Astrocyte (in vitro differentiated cells and primary cell): ENCODE data around the gene KRTAP4-1. TPM values are rescaled to one million over a fixed set of nuclear protein-coding genes. Genes with fewer than 3 reads are reported as not detected.

Experiments used
- DNase-seq: peaks from one replicate; pipeline ENCODE4 v3.0.0-alpha.2; 2010; ENCODE audit warnings: low read depth
- FAIRE-seq: peaks from 2 replicates; lab custom pipeline; 2011; peaks lifted over from hg19 to GRCh38; lab: Jason Lieb, UNC
- H2AFZ ChIP-seq: 2 replicates; pipeline ENCODE4 v1.6.0; 2012; ENCODE audit warnings: low read depth, low read length, inconsistent platforms
- H3K27ac ChIP-seq: 2 replicates; pipeline ENCODE4 v1.5.1; 2011; ENCODE audit warnings: low read depth, low read length, inconsistent platforms
- H3K27me3 ChIP-seq: 2 replicates; pipeline ENCODE4 v1.6.0; 2011; ENCODE audit warnings: low read length, inconsistent platforms; ENCODE audit not compliant: insufficient read depth
- H3K36me3 ChIP-seq: 2 replicates; pipeline ENCODE4 v1.5.1; 2011; ENCODE audit warnings: low read length, inconsistent platforms; ENCODE audit not compliant: insufficient read depth
- H3K4me1 ChIP-seq: 2 replicates; pipeline ENCODE4 v1.5.1; 2011; ENCODE audit warnings: low read length, inconsistent platforms; ENCODE audit not compliant: insufficient read depth
- H3K4me2 ChIP-seq: 2 replicates; pipeline ENCODE4 v1.6.0; 2012; ENCODE audit warnings: low read length, inconsistent platforms
- H3K4me3 ChIP-seq: 2 replicates; pipeline ENCODE4 v1.5.1; 2011; ENCODE audit warnings: low read depth, mild to moderate bottlenecking, low read length, inconsistent platforms; ENCODE audit not compliant: insufficient read depth
- H3K79me2 ChIP-seq: 2 replicates; pipeline ENCODE4 v1.6.0; 2012; ENCODE audit warnings: mild to moderate bottlenecking, low read length, inconsistent platforms; ENCODE audit not compliant: insufficient read depth
- H3K9ac ChIP-seq: 2 replicates; pipeline ENCODE4 v1.6.0; 2012; ENCODE audit warnings: mild to moderate bottlenecking, low read length, inconsistent platforms
- H3K9me3 ChIP-seq: 2 replicates; pipeline ENCODE4 v1.5.1; 2012; ENCODE audit warnings: low read depth, mild to moderate bottlenecking, low read length, inconsistent platforms; ENCODE audit not compliant: insufficient read depth
- H4K20me1 ChIP-seq: 2 replicates; pipeline ENCODE4 v1.6.0; 2012; ENCODE audit warnings: low read length, inconsistent platforms; ENCODE audit not compliant: insufficient read depth
- H3K27ac Mint-ChIP-seq: one replicate; pipeline ENCODE4 v1.8.0; 2021; ENCODE audit warnings: mild to moderate bottlenecking, mixed read lengths; ENCODE audit not compliant: unreplicated experiment
- H3K27me3 Mint-ChIP-seq: one replicate; pipeline ENCODE4 v1.8.0; 2021; ENCODE audit warnings: low read depth, mixed read lengths; ENCODE audit not compliant: unreplicated experiment
- H3K36me3 Mint-ChIP-seq: one replicate; pipeline ENCODE4 v1.8.0; 2021; ENCODE audit warnings: low read depth, mixed read lengths; ENCODE audit not compliant: unreplicated experiment
- H3K4me1 Mint-ChIP-seq: one replicate; pipeline ENCODE4 v1.8.0; 2021; ENCODE audit warnings: low read depth, mixed read lengths; ENCODE audit not compliant: unreplicated experiment
- H3K4me3 Mint-ChIP-seq: one replicate; pipeline ENCODE4 v1.8.0; 2021; ENCODE audit warnings: mild to moderate bottlenecking, moderate library complexity, mixed read lengths; ENCODE audit not compliant: unreplicated experiment
- H3K9me3 Mint-ChIP-seq: one replicate; pipeline ENCODE4 v1.8.0; 2021; ENCODE audit warnings: mild to moderate bottlenecking, mixed read lengths; ENCODE audit not compliant: unreplicated experiment
- CTCF ChIP-seq: IDR thresholded peaks from 2 replicates; pipeline ENCODE4 v1.5.1; 2011; ENCODE audit warnings: low read depth, mild to moderate bottlenecking, inconsistent platforms, low read length, moderate library complexity; ENCODE audit not compliant: insufficient read depth
- EZH2 ChIP-seq: IDR thresholded peaks from 2 replicates; pipeline ENCODE4 v1.6.1; 2012; ENCODE audit warnings: mild to moderate bottlenecking, low read length, inconsistent platforms; ENCODE audit not compliant: insufficient read depth
- total RNA-seq: library from RNA; stranded (reverse); gene quantifications from 2 replicates; pipeline ENCODE4 v1.2.1, GENCODE V29; 2021

KRTAP4-1 gene
- total RNA-seq, 1 donor from 2014 or later: not detected

- H3K4me2 ChIP-seq: no peak overlapping the region
- no peaks in the 10 kb centered on the region for H4K20me1 ChIP-seq
- FAIRE-seq (peak; percentile 43), DNase-seq (peak; percentile 27)
- Mint-ChIP-seq H3K27me3 (peaks cover 10% of the 10 kb centered on the region), H3K27ac (no peak overlapping the region), H3K4me1 (no peaks in the 10 kb centered on the region), H3K36me3 (no peaks in the 10 kb centered on the region), H3K4me3 (no peak overlapping the region), H3K9me3 (peaks cover 6% of the 10 kb centered on the region)
- H3K27me3 ChIP-seq: no peaks in the 10 kb centered on the region
- H3K36me3 ChIP-seq: no peaks in the 10 kb centered on the region
- H2AFZ ChIP-seq: peak overlapping the region; percentile 46
- H3K4me1 ChIP-seq: no peaks in the 10 kb centered on the region
- no peaks in the 10 kb centered on the region for H3K9me3 ChIP-seq
- H3K9ac ChIP-seq: no peak overlapping the region
- no peak overlapping the region for H3K27ac ChIP-seq
- no peak overlapping the region for H3K4me3 ChIP-seq
- H3K79me2 ChIP-seq: no peaks in the 10 kb centered on the region
- no peak for TF ChIP-seq EZH2
- no peak for TF ChIP-seq CTCF
These were observed 6.4 kb downstream of the KRTAP4-1 start for GRCh38 chr17:41178341-41178740.

DNA sequence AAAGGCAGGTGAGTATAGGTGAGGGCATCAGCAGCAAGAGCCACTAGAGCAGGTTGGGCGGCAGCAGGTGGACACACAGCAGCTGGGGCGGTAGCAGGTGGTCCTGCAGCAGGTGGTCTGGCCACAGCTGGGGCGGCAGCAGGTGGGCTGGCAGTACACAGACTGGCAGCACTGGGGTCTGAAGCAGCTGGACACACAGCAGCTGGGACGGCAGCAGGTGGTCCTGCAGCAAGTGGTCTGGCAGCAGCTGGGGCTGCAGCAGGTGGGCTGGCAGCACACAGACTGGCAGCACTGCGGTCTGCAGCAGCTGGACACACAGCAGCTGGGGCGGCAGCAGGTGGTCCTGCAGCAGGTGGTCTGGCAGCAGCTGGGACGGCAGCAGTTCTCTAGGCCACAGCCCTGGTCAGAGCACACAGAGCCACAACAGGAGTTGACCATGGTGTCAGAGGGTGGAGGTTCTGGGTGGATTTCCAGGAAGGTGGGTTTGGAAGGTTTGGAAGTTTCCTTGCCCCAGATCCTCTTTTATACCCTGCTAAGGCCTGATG lies 6.9 kb downstream of the KRTAP4-1 start, which contains the start of gene KRTAP4-2:
Gene KRTAP4-2 (minus strand): TSS at position 495 of the 545 bp plus-strand sequence. CDS start 57 bp downstream, at position 438.
- Histone ChIP-seq H3K9me3 (no peaks in the 10 kb centered on the region), H2AFZ (peak within 1 kb of the TSS; percentile 46), H3K4me1 (no peaks in the 10 kb centered on the region), H3K36me3 (no peaks in the 10 kb centered on the region), H3K4me2 (no peak within 1 kb of the TSS), H4K20me1 (no peaks in the 10 kb centered on the region), H3K4me3 (no peak within 1 kb of the TSS), H3K79me2 (no peaks in the 10 kb centered on the region), H3K27me3 (no peaks in the 10 kb centered on the region), H3K9ac (no peak within 1 kb of the TSS), H3K27ac (no peak within 1 kb of the TSS)
- Mint-ChIP-seq H3K27ac (no peak within 1 kb of the TSS), H3K4me3 (no peak within 1 kb of the TSS), H3K27me3 (peaks cover 12% of the 10 kb centered on the region), H3K36me3 (no peaks in the 10 kb centered on the region), H3K9me3 (peaks cover 6% of the 10 kb centered on the region), H3K4me1 (no peaks in the 10 kb centered on the region)
- FAIRE-seq (no peak), DNase-seq (no peak)
- TF ChIP-seq EZH2 (no peak), CTCF (no peak)

DNA sequence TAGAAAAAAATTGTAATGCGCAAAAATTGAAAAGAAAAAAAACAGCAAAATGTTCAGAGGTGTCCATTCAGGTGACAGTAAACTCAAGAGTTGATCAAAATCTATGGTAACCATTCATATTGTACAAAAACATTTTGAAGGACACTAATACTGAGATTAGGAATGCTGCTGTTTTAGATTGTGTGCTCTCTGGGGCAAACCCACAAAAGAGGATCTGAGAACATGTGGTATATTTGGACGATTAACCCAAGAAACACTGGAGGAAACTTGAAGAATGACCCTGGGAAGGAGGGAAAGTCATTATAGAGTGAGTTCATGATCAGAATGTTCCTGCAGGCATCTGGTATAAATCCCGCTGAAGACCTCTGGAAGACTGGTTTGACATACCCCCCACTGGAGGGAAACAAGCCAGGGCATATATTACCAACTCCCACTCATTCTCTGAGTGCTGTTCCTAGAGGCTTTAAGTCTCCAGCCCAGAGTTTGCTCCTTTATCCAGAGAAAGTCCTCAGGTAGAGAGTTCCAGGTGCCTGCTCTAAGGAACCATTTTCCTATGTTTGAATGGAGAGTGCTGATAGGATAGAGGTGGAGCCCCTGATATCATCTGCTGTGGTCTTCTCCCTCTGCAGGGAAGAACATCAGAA lies 7.8 kb downstream of the KRTAP4-1 start:
- H3K4me3 ChIP-seq: no peak overlapping the region
- no peaks in the 10 kb centered on the region for H3K4me1 Mint-ChIP-seq
- no peak overlapping the region for H2AFZ ChIP-seq
- no peak overlapping the region for H3K27ac ChIP-seq
- no peak overlapping the region for H3K4me3 Mint-ChIP-seq
- no peaks in the 10 kb centered on the region for H3K4me1 ChIP-seq
- TF ChIP-seq EZH2: no peak
- no peak for TF ChIP-seq CTCF
- H3K36me3 Mint-ChIP-seq: no peaks in the 10 kb centered on the region
- no peaks in the 10 kb centered on the region for H3K27me3 ChIP-seq
- no peak overlapping the region for H3K4me2 ChIP-seq
- FAIRE-seq (no peak), DNase-seq (no peak)
- H3K36me3 ChIP-seq: no peaks in the 10 kb centered on the region
- H3K79me2 ChIP-seq: no peaks in the 10 kb centered on the region
- peaks cover 15% of the 10 kb centered on the region for H3K27me3 Mint-ChIP-seq
- H4K20me1 ChIP-seq: no peaks in the 10 kb centered on the region
- H3K9ac ChIP-seq: no peak overlapping the region
- no peak overlapping the region for H3K27ac Mint-ChIP-seq
- no peaks in the 10 kb centered on the region for H3K9me3 ChIP-seq
- H3K9me3 Mint-ChIP-seq: peaks cover 6% of the 10 kb centered on the region
